Upper lobe of left lung (tissue), 6 donors: ENCODE measurements around the gene SRRM4. TPM values are rescaled to one million over a fixed set of nuclear protein-coding genes. Genes with fewer than 3 reads are reported as not detected.

Experiments used
- ATAC-seq, 2 donors: fragments of 200-7000 bp; cut with Tn5 transposase; one replicate each; pipeline ENCODE4 v1.9.1; 2022; ENCODE audit warnings: mild to moderate bottlenecking in 2 of 2, moderate library complexity in 2 of 2; ENCODE audit not compliant: low FRiP score in 2 of 2
- DNase-seq, 2 donors: peaks; one replicate each; pipeline ENCODE4 v3.0.0-alpha.2; 2019 to 2020
- H3K27ac ChIP-seq, 4 donors: fragments of 200-600 bp; sonication (generic); one replicate each; pipeline ENCODE4 v1.5.1; 2016 to 2019
- H3K27me3 ChIP-seq, 4 donors: fragments of 200-600 bp; sonication (generic); one replicate each; pipeline ENCODE4 v1.5.1; 2017 to 2019
- H3K36me3 ChIP-seq, 4 donors: fragments of 200-600 bp; sonication (generic); one replicate each; pipeline ENCODE4 v1.5.1; 2016 to 2019
- H3K4me1 ChIP-seq, 4 donors: fragments of 200-600 bp; sonication (generic); one replicate each; pipeline ENCODE4 v1.5.1; 2018 to 2019
- H3K4me3 ChIP-seq, 4 donors: fragments of 200-600 bp; sonication (generic); one replicate each; pipeline ENCODE4 v1.5.1; 2017 to 2019; ENCODE audit warnings: mild to moderate bottlenecking in 2 of 4, moderate library complexity in 1 of 4
- H3K9me3 ChIP-seq, 4 donors: fragments of 200-600 bp; sonication (generic); one replicate each; pipeline ENCODE4 v1.5.1; 2018 to 2019
- CTCF ChIP-seq, 6 experiments: fragments of 450-650 bp in 4 of 6; fragments of 200-600 bp in 2 of 6; sonication (generic) in 2 of 6; IDR thresholded peaks; one replicate each; pipeline ENCODE4 v1.5.1; 2016 to 2019; ENCODE audit warnings: antibody characterized with exemption in 6 of 6
- EP300 ChIP-seq, 4 donors: sonication (generic); formaldehyde crosslinking; IDR thresholded peaks; one replicate each; pipeline ENCODE4 v1.5.1; 2017; ENCODE audit warnings: antibody characterized with exemption in 4 of 4, control low read depth in 2 of 4
- POLR2A ChIP-seq, 4 donors: fragments of 450-650 bp; IDR thresholded peaks; one replicate each; pipeline ENCODE4 v1.5.1; 2016 to 2017; ENCODE audit warnings: antibody characterized with exemption in 4 of 4, mild to moderate bottlenecking in 2 of 4
- POLR2AphosphoS5 ChIP-seq, 2 donors: sonication (generic); formaldehyde crosslinking; IDR thresholded peaks; one replicate each; pipeline ENCODE4 v1.5.1; 2017; ENCODE audit warnings: antibody characterized with exemption in 2 of 2
- WGBS, 2 donors: methylation state at CpG; one replicate each; pipeline ENCODE4 v1.1.5; 2017 to 2018; 5-methylcytosine and 5-hydroxymethylcytosine counted together
- total RNA-seq, 6 donors: library from RNA; depleted of rRNA in 4 of 6; stranded (reverse); fragments of >200 nt in 4 of 6; gene quantifications; one replicate each; pipeline versions ENCODE4 v1.1.0 to v1.2.1, GENCODE V29; 2016 to 2021
- donor health status: DM: no; HTN: no; CAD: no; lungs with moderate emphysema.
- donor health status: DM: no; HTN: yes; CAD: no; lungs with severe emphysema.

The SRRM4 gene
- total RNA-seq, 6 donors from 2014 or later, result under 0.01 to 0.33 (median 0.11) TPM; not detected in 2

DNA sequence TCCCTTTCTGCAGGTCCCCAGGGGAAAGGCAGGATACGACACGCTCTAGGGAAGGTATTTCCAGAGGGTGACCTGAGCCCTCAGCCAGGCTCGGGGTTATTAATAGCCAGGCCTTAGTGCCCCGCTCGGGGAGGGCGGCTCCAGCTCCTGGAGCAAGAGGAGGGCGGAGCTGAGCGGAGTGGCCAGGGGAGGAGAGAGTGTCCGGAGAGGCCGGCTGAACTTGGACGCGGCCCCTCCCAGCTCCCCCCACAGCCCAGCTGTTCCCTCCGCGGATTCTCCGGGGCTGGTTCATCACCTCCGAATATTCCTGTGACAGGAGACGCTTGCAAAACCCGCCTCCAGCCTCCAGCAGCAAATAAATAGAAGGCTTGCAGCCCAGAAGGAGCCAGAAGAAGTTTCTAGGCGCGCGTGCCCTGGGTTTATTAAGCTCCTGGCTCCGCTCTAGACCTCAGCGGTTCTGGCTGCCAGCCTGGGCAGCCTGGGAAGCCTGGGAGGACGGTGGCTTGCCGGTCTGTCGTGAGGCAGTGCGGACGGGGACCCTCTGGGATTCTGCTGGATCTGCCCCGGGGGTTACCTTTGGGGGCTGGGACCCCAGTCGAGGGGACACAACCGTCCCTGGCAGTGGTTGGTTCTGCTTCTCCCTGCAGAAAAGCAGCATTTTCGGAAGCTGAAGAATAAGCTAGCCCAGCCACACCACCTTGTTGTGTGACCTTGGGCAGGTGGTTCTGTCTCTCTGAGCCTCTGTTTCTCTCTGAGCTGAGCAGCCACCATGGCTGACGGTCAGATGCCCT lies 197.4 kb downstream of the SRRM4 start, which contains the start of gene HSPB8:
Gene HSPB8 (plus strand): TSS at position 388 of the 791 bp plus-strand sequence. CDS start 382 bp downstream, at position 770.
- ATAC-seq (peak; percentile 89 to 96), DNase-seq (peak; percentile 92 to 96)
- Histone ChIP-seq H3K36me3 (no peaks in the 10 kb centered on the region), H3K4me3 (peak within 1 kb of the TSS; percentile 55 to 67 (median 66)), H3K27me3 (no peaks in the 10 kb centered on the region), H3K4me1 (peaks cover 19 to 33% (median 28%) of the 10 kb centered on the region in 4 donors), H3K9me3 (no peaks in the 10 kb centered on the region), H3K27ac (peak within 1 kb of the TSS; percentile 91 to 96 (median 94))
- TF ChIP-seq CTCF (IDR thresholded peaks at IDR 0.05), result no peak
- peak; percentile 88 to 95 for TF ChIP-seq POLR2AphosphoS5 (IDR thresholded peaks at IDR 0.05)
- TF ChIP-seq POLR2A (IDR thresholded peaks at IDR 0.05), result peak; percentile 66 to 95 (median 88)
- TF ChIP-seq EP300 (IDR thresholded peaks at IDR 0.05), result peak in 1 of 4 donors; percentile 51
- 3 to 11% methylated on average over 1 to 33 of the region's 33 CpGs for WGBS, 2 donors

GRCh38 chr12:119179335-119180021 lies 198.1 kb downstream of the SRRM4 start:
- WGBS, 2 donors, result 30 to 40% methylated on average over 16 to 17 of the region's 18 CpGs
- H3K9me3 ChIP-seq, result no peaks in the 10 kb centered on the region
- H3K4me3 ChIP-seq, result peak overlapping the region; percentile 55 to 67 (median 66)
- H3K27me3 ChIP-seq, result no peaks in the 10 kb centered on the region
- H3K4me1 ChIP-seq, result peaks cover 26 to 41% (median 30%) of the 10 kb centered on the region in 4 donors
- ATAC-seq (peak; percentile 17 to 70), DNase-seq (peak; percentile 78 to 81)
- H3K27ac ChIP-seq, result peak overlapping the region; percentile 91 to 96 (median 94)
- no peaks in the 10 kb centered on the region for H3K36me3 ChIP-seq
- peak in 2 of 4 donors; percentile 44 to 56 for TF ChIP-seq POLR2A (IDR thresholded peaks at IDR 0.05)
- no peak for TF ChIP-seq EP300 (IDR thresholded peaks at IDR 0.05)
- peak in 1 of 2 donors; percentile 72 for TF ChIP-seq POLR2AphosphoS5 (IDR thresholded peaks at IDR 0.05)

DNA sequence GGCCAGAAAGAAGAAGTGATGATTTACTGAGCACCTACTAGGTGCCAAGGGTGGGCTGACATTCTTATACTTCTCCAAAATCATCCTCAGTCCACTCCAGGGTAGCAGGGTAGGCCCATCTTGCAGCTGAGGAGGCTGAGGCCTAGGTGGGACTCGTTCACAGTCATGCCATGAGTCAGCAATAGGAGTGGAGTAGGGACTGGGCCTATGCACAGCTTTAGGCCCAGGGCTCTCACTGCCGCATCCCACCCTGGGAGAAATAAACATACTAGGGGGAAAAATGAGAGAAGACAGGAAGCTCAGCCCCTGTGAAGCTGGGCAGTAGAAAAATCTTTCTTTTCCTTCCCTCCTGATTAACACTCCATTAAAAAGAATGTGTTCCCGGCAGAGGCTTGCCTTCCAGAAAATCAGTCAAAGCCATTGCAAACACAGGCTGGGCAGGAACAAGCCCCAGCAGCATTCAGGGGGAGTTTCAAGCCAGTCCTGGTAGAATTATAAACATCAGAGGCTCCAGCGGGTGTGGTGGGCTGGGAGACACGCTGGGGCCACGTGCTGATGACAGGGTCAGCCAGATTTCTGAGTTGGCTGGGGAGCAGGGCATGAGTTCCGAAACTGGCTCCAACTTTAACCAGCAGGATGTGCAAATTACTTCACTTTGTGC lies 199.2 kb downstream of the SRRM4 start:
- H3K4me1 ChIP-seq, result peaks cover 32 to 50% (median 39%) of the 10 kb centered on the region in 4 donors
- peak in 1 of 2 donors; percentile 51 for ATAC-seq

GRCh38 chr12:119181202-119181601 lies 199.9 kb downstream of the SRRM4 start:
- DNase-seq (no peak), ATAC-seq (no peak)
- H3K36me3 ChIP-seq, result no peaks in the 10 kb centered on the region
- H3K27ac ChIP-seq, result peak overlapping the region; percentile 91 to 96 (median 94)
- 35 to 36% methylated on average over 2 of the region's 2 CpGs for WGBS, 2 donors
- no peak for TF ChIP-seq CTCF (IDR thresholded peaks at IDR 0.05)
- no peak for TF ChIP-seq POLR2AphosphoS5 (IDR thresholded peaks at IDR 0.05)
- no peak for TF ChIP-seq POLR2A (IDR thresholded peaks at IDR 0.05)
- no peak for TF ChIP-seq EP300 (IDR thresholded peaks at IDR 0.05)
- peaks cover 35 to 50% (median 45%) of the 10 kb centered on the region in 4 donors for H3K4me1 ChIP-seq
- H3K27me3 ChIP-seq, result no peaks in the 10 kb centered on the region
- no peaks in the 10 kb centered on the region for H3K9me3 ChIP-seq
- peak overlapping the region; percentile 55 to 67 (median 66) for H3K4me3 ChIP-seq

More for the DNA sequence above, 199.2 kb downstream of the SRRM4 start:
- peak overlapping the region; percentile 55 to 67 (median 66) for H3K4me3 ChIP-seq
- H3K9me3 ChIP-seq, result no peaks in the 10 kb centered on the region
- DNase-seq, result peak; percentile 41 to 48
- no peaks in the 10 kb centered on the region for H3K36me3 ChIP-seq
- 16 to 20% methylated on average over 4 to 7 of the region's 7 CpGs for whole genome bisulfite sequencing, 2 donors
- H3K27ac ChIP-seq, result peak overlapping the region; percentile 91 to 96 (median 94)
- H3K27me3 ChIP-seq, result no peaks in the 10 kb centered on the region
- TF ChIP-seq POLR2A (IDR thresholded peaks at IDR 0.05) (peak in 1 of 4 donors; percentile 19), POLR2AphosphoS5 (IDR thresholded peaks at IDR 0.05) (peak; percentile 48 to 54), CTCF (IDR thresholded peaks at IDR 0.05) (peak in 1 of 6 experiments; percentile 20), EP300 (IDR thresholded peaks at IDR 0.05) (no peak)
